ENCODE results near the gene KRT6A.

- TF ChIP-seq EZH2 (IDR thresholded peaks at IDR 0.05; ENCODE audit: low read length) (no peak), CTCF (optimal IDR thresholded peaks at IDR 0.05 in 1 of 3, IDR thresholded peaks at IDR 0.05 in 1 of 3, conservative IDR thresholded peaks at IDR 0.05 in 1 of 3; ENCODE audit: extremely low read depth in 1 of 3, insufficient read depth in 2 of 3, low read length in 3 of 3) (no peak)
These were observed 15.2 kb upstream of the KRT6A start for GRCh38 chr12:52508211-52508610.

Data from keratinocyte (primary cell).